ENCODE measurements around the gene TGFB1. TPM values are rescaled to one million over a fixed set of nuclear protein-coding genes. Genes with fewer than 3 reads are reported as not detected.
A peak's percentile ranks its signal among the peaks of the same experiment; 100 is the strongest.

TGFB1 gene
- total and polyA plus RNA-seq, 9 of the 15 experiments (the other 6 are each of a cell fraction or from before 2014, with no cell fraction given): 0.24 to 159 (median 17.2) TPM

DNA sequence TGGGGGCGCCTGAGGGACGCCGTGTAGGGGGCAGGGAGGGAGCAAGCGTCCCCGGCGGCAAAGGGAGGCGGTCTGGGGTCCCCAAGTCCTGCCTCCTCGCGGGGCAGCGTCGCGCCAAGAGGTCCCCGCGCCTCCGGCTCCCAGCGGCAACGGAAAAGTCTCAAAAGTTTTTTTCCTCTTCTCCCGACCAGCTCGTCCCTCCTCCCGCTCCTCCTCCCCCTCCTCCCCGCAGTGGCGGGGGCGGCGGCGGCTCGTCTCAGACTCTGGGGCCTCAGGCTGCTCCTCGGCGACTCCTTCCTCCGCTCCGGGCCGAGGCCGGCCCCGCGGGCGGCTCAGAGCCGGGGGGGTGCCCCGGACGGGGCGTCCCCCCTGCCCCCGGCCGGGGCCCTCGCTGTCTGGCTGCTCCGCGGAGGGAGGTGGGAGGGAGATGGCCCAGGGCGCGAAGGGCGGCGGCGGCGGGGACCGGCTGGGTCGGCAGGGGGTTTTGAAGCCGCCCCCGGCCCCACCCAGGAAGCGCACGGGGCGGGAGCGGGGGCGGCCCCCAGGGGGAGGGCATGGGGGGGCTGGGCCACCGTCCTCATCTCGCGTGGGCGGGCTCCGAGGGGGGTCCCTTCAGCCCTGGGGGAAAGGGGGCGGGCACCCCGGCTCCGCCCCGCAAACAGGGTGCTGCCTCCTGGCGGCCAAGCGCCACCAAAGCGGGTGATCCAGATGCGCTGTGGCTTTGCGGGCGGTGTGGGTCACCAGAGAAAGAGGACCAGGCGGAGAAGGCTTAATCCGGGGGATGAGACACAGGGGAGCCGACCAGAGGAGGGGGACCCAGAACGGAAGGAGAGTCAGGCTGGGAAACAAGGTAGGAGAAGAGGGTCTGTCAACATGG is at the start of gene TGFB1 (continued):
- no peak for TF ChIP-seq KAT2B (IDR thresholded peaks at IDR 0.05; ENCODE audit: low read depth, low read length)
- no peak for TF ChIP-seq STAT5B (CRISPR knock-in tag; IDR thresholded peaks at IDR 0.05)
- no peak for TF ChIP-seq DPF2 (IDR thresholded peaks at IDR 0.05)
- TF ChIP-seq SREBF2 (CRISPR knock-in tag; IDR thresholded peaks at IDR 0.05): no peak
- TF ChIP-seq, protein P1, sequence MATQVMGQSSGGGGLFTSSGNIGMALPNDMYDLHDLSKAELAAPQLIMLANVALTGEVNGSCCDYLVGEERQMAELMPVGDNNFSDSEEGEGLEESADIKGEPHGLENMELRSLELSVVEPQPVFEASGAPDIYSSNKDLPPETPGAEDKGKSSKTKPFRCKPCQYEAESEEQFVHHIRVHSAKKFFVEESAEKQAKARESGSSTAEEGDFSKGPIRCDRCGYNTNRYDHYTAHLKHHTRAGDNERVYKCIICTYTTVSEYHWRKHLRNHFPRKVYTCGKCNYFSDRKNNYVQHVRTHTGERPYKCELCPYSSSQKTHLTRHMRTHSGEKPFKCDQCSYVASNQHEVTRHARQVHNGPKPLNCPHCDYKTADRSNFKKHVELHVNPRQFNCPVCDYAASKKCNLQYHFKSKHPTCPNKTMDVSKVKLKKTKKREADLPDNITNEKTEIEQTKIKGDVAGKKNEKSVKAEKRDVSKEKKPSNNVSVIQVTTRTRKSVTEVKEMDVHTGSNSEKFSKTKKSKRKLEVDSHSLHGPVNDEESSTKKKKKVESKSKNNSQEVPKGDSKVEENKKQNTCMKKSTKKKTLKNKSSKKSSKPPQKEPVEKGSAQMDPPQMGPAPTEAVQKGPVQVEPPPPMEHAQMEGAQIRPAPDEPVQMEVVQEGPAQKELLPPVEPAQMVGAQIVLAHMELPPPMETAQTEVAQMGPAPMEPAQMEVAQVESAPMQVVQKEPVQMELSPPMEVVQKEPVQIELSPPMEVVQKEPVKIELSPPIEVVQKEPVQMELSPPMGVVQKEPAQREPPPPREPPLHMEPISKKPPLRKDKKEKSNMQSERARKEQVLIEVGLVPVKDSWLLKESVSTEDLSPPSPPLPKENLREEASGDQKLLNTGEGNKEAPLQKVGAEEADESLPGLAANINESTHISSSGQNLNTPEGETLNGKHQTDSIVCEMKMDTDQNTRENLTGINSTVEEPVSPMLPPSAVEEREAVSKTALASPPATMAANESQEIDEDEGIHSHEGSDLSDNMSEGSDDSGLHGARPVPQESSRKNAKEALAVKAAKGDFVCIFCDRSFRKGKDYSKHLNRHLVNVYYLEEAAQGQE (IDR thresholded peaks at IDR 0.05; ENCODE audit: borderline replicate concordance): peak; percentile 44
- TF ChIP-seq, protein P1 (CRISPR knock-in tag; IDR thresholded peaks at IDR 0.05; ENCODE audit: low read depth): no peak; the same call in 1 of the 2 replicates
- 0 out of 2 replicates have a peak, but pooled peaks have one; percentile 3 for TF ChIP-seq ZKSCAN1 (IDR thresholded peaks at IDR 0.05; ENCODE audit: low read depth, low read length)
- peak; percentile 58 for TF ChIP-seq POLR2A (conservative IDR thresholded peaks at IDR 0.05)
- TF ChIP-seq, protein P2, sequence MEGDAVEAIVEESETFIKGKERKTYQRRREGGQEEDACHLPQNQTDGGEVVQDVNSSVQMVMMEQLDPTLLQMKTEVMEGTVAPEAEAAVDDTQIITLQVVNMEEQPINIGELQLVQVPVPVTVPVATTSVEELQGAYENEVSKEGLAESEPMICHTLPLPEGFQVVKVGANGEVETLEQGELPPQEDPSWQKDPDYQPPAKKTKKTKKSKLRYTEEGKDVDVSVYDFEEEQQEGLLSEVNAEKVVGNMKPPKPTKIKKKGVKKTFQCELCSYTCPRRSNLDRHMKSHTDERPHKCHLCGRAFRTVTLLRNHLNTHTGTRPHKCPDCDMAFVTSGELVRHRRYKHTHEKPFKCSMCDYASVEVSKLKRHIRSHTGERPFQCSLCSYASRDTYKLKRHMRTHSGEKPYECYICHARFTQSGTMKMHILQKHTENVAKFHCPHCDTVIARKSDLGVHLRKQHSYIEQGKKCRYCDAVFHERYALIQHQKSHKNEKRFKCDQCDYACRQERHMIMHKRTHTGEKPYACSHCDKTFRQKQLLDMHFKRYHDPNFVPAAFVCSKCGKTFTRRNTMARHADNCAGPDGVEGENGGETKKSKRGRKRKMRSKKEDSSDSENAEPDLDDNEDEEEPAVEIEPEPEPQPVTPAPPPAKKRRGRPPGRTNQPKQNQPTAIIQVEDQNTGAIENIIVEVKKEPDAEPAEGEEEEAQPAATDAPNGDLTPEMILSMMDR (IDR thresholded peaks at IDR 0.05 in 2 of 3, conservative IDR thresholded peaks at IDR 0.05 in 1 of 3; ENCODE audit: insufficient read depth in 2 of 3, low read depth in 1 of 3, low read length in 3 of 3): peak; percentile 83 to 94 (median 93)
- TF ChIP-seq POLR2H (tag; IDR thresholded peaks at IDR 0.05; ENCODE audit: low read depth): peak; percentile 44; the same call in 1 of the 2 replicates
- TF ChIP-seq ELF4 (CRISPR knock-in tag; IDR thresholded peaks at IDR 0.05): 0 out of 2 replicates have a peak, but pooled peaks have one; percentile 39
- peak; percentile 36 to 69 for TF ChIP-seq RAD21 (CRISPR knock-in tag; conservative IDR thresholded peaks at IDR 0.05 in 1 of 2, IDR thresholded peaks at IDR 0.05 in 1 of 2)
- TF ChIP-seq ZEB2 (IDR thresholded peaks at IDR 0.05): no peak
- peak; percentile 80 for TF ChIP-seq ZNF384 (IDR thresholded peaks at IDR 0.05; ENCODE audit: low read depth, low read length)
- TF ChIP-seq TGIF2 (CRISPR knock-in tag; IDR thresholded peaks at IDR 0.05): peak; percentile 85; the same call in 1 of the 2 replicates
- no peak for TF ChIP-seq NCOA2 (IDR thresholded peaks at IDR 0.05; ENCODE audit: partially characterized antibody in 2 of 2)
- TF ChIP-seq SIN3A (IDR thresholded peaks at IDR 0.05; ENCODE audit: borderline replicate concordance in 2 of 2, control insufficient read depth in 1 of 2, low read depth in 2 of 2, low read length in 2 of 2): peak in 1 of 2 experiments; percentile 80; a peak in 2 of 4 replicates
